22Rv1 (cell line): ENCODE measurements around the gene ZNF438.

Experiments
- ZFX ChIP-seq: fragments of 450-650 bp; IDR thresholded peaks from 2 replicates; pipeline ENCODE4 v1.6.1; 2017; ENCODE audit warnings: antibody characterized with exemption, borderline replicate concordance
- TF ChIP-seq, protein P1 (sequence below): fragments of 450-650 bp; IDR thresholded peaks from 2 replicates; pipeline ENCODE4 v1.5.1; 2017; ENCODE audit warnings: mild to moderate bottlenecking

DNA sequence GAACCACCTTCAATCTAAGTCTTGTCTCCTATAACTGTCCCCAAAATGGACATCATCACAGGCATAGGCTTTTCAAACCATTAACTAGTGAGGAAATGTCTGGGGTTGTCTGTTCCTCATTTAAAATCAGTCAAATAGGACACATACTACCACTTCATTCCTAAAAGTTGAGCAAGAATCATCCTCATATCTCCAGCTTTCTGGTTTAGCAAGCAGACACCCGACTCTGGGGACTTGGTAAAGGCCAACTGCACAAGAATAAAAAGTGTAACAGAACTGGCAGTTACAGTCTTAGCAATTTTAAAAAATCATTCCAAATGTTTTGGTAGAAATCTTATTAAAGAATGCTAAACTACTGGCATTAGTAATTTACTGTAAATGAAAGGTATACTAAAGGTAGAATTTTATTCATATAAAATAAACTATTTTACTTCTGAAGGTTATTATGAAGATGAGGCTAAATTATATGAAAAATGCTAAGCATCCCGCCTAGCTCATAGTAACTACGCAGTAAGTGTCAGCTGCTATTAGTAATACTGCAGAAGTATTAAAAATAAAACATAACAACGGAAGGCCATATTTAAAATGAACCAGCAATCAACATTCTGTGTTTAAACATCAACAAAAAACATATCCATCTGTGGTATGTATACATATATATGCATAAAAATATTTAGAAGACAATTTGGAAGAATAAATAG is 60.8 kb downstream of the ZNF438 start:
- TF ChIP-seq, protein P1, sequence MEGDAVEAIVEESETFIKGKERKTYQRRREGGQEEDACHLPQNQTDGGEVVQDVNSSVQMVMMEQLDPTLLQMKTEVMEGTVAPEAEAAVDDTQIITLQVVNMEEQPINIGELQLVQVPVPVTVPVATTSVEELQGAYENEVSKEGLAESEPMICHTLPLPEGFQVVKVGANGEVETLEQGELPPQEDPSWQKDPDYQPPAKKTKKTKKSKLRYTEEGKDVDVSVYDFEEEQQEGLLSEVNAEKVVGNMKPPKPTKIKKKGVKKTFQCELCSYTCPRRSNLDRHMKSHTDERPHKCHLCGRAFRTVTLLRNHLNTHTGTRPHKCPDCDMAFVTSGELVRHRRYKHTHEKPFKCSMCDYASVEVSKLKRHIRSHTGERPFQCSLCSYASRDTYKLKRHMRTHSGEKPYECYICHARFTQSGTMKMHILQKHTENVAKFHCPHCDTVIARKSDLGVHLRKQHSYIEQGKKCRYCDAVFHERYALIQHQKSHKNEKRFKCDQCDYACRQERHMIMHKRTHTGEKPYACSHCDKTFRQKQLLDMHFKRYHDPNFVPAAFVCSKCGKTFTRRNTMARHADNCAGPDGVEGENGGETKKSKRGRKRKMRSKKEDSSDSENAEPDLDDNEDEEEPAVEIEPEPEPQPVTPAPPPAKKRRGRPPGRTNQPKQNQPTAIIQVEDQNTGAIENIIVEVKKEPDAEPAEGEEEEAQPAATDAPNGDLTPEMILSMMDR: no peak
- TF ChIP-seq ZFX: no peak
